GM12873 (cell line): Measurements from ENCODE around the gene CHKB.

Experiments
- CTCF ChIP-seq: IDR thresholded peaks from 2 replicates; pipeline ENCODE4 v1.5.1; 2012; ENCODE audit warnings: low read depth, mild to moderate bottlenecking, moderate library complexity, low read length, control low read depth; ENCODE audit not compliant: insufficient read depth; ENCODE audit errors: missing control alignments

CHKB gene

GRCh38 chr22:50553310-50553709 lies 29.3 kb downstream of the CHKB start:
- TF ChIP-seq CTCF = no peak

DNA sequence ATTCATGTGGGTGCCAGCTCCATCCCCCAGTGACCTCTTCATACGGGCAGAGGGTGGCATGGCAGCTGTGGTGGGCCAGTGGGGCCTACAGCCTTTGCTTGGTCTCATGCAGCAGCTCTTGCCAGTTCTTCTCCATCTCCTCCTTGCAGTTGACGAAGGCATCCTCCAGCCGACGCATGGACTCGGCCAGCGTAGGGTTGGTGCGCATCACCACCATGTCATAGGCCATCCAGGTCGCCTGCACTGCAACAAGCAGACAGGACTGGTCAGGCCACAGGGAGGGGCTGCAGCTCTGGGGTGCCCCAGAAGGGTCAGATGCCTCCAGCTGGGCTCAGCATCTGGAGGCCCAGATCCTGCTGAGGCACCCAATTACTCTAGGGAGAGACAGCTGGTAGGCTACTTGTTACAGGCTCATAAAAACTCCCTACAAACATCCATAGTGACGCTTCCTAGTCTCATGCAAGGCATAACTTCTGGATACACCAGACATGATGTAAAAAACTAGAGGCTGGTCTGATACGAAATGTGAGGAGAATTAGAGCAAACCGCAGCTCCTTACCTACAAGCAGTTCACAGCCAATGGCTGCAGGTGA lies 31.4 kb downstream of the CHKB start:
- no peak for TF ChIP-seq CTCF

DNA sequence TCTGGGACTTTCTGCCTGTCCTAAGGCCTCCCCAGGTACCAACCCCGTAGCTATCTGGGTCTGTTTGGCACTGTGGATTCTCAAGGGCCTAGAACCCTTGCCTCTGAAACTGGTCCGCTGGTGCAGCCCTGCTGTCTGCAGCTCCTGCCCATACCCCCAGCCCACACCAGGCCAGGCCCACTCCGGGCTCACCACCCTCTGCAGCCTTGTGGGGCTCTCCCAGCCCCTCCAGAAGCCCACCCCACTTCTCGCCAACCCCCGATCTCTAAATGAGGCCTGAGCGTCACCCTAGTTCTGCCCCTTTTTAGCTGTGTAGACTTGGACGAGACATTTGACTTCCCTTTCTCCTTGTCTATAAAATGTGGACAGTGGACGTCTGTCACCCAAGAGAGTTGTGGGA lies 32.3 kb downstream of the CHKB start:
- TF ChIP-seq CTCF = no peak

GRCh38 chr22:50548921-50549790 lies 33.5 kb downstream of the CHKB start:
- TF ChIP-seq CTCF = no peak

DNA sequence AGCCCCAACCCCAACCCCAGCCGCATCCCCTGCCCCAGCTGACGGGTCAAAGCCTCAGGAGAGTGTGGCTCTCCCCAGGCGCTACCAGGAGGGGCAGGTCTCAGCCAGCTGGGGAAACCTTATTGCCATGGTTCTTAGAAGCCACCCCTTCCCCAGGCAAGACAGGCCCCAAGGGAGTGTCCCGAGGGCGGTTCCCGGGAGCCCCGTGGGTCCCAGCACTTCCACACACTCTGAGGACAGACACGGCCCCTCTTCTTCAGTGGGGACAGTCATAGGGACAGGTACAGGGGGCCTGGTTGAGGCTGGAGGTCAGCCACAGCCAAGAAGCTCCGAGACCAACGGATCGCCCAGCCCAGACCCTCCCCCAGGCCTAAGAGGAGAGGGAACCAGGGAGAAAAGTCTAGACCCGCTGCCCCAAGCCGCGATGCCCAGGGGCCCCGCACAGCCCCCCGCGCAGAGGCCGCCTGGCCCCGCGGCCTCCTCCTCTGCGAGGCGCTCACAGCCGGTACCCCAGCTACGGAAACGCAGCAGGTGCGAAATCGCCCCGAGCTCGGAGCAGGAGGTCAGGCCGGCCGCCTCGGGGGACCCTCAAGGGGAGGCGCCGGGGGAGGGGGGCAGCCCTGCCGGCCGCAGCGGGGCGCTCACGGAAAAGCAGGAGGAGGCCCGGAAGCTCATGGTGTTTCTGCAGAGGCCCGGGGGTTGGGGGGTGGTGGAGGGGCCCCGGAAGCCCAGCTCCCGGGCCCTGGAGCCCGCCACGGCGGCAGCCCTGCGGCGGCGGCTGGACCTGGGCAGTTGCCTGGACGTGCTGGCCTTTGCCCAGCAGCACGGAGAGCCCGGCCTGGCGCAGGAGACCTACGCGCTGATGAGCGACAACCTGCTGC lies 34.4 kb downstream of the CHKB start:
- no peak for TF ChIP-seq CTCF

GRCh38 chr22:50547263-50547985 lies 35.2 kb downstream of the CHKB start:
- TF ChIP-seq CTCF = no peak
